Psoas muscle (tissue), 8 donors: ENCODE results near the gene SAMD4B. TPM values are rescaled to one million over a fixed set of nuclear protein-coding genes. Genes with fewer than 3 reads are reported as not detected.

Experiments used
- ATAC-seq, 4 donors: fragments of 200-7000 bp; cut with Tn5 transposase; one replicate each; pipeline ENCODE4 v1.9.1; 2020; ENCODE audit warnings: moderate library complexity in 3 of 4, mild to moderate bottlenecking in 2 of 4
- DNase-seq, 2 donors: peaks; one replicate each; pipeline ENCODE4 v3.0.0-alpha.2; 2020
- H3K27ac ChIP-seq: fragments of 200-600 bp; one replicate; pipeline ENCODE4 v1.8.0; 2022
- H3K27me3 ChIP-seq, 3 donors: fragments of 200-600 bp in 1 of 3; one replicate each; pipeline versions ENCODE4 v1.6.1 to v1.8.0; 2013 to 2022; ENCODE audit warnings: low read length in 2 of 3, mild to moderate bottlenecking in 2 of 3, moderate library complexity in 1 of 3; ENCODE audit not compliant: insufficient read depth in 3 of 3
- H3K36me3 ChIP-seq, 2 donors: fragments of 200-600 bp in 1 of 2; one replicate each; pipeline versions ENCODE4 v1.6.1 to v1.8.0; 2013 to 2022; ENCODE audit warnings: low read depth in 1 of 2, mild to moderate bottlenecking in 1 of 2, moderate library complexity in 1 of 2; ENCODE audit not compliant: insufficient read depth in 1 of 2
- H3K4me1 ChIP-seq: fragments of 200-600 bp; one replicate; pipeline ENCODE4 v1.8.0; 2022
- H3K4me3 ChIP-seq: fragments of 200-600 bp; one replicate; pipeline ENCODE4 v1.8.0; 2022; ENCODE audit warnings: mild to moderate bottlenecking
- H3K9me3 ChIP-seq: fragments of 200-600 bp; one replicate; pipeline ENCODE4 v1.8.0; 2022
- WGBS, 3 donors: extraction: QIAGEN DNeasy Blood & Tissue Kit; methylation state at CpG; one replicate each; pipeline versions ENCODE4 v1.1.6 to v1.1.7; 2013; 5-methylcytosine and 5-hydroxymethylcytosine counted together
- intact Hi-C, 2 donors: fragments of 100-400 bp; cut with DNase I; formaldehyde crosslinking; loops; one replicate each; pipeline versions ENCODE4 v1.11.0 to v1.14.2; 2022
- polyA plus RNA-seq, 3 donors: library from polyadenylated mRNA; stranded (reverse); fragments of 200-250 nt; gene quantifications; one replicate each; pipeline ENCODE4 v1.2.3, GENCODE V29; 2013
- total RNA-seq, 4 donors: library from RNA; stranded (reverse); fragmentation: NEBNext Ultra II Directional in 2 of 4; extraction: Animal tissue kit (Norgen Biotek cat#: 25700) in 2 of 4; gene quantifications; one replicate each; pipeline versions ENCODE4 v1.2.1 to v1.2.4, GENCODE V29; 2021 to 2023
- TF ChIP-seq, protein P1 (sequence below): fragments of 200-600 bp; IDR thresholded peaks from one replicate; pipeline ENCODE4 v1.8.0; 2022; ENCODE audit warnings: antibody characterized with exemption
- donor health status: healthy with polysubstance abuse.
- donor health status: DM: no; HTN: no; CAD: no; lungs with moderate emphysema.
- donor health status: Bipolar disorder and iron deficiency.
- donor health status: healthy.
- donor health status: DM: yes; HTN: yes; CAD: no.
- donor health status: DM: no; HTN: no; CAD: no.
- donor health status: DM: no; HTN: no; CAD: no.
- donor health status: DM: yes; HTN: yes; CAD: no.

Gene SAMD4B
- total and polyA plus RNA-seq, 7 donors, result 34.7 to 97.5 (median 58.4) TPM

- H3K9me3 ChIP-seq, result no peaks in the 10 kb centered on the region
- no peaks in the 10 kb centered on the region for H3K36me3 ChIP-seq
- no peak for DNase-seq
- peaks cover 0 to 38% (median 9%) of the 10 kb centered on the region in 3 donors for H3K27me3 ChIP-seq
- no peak overlapping the region for H3K4me3 ChIP-seq
- TF ChIP-seq, protein P1, sequence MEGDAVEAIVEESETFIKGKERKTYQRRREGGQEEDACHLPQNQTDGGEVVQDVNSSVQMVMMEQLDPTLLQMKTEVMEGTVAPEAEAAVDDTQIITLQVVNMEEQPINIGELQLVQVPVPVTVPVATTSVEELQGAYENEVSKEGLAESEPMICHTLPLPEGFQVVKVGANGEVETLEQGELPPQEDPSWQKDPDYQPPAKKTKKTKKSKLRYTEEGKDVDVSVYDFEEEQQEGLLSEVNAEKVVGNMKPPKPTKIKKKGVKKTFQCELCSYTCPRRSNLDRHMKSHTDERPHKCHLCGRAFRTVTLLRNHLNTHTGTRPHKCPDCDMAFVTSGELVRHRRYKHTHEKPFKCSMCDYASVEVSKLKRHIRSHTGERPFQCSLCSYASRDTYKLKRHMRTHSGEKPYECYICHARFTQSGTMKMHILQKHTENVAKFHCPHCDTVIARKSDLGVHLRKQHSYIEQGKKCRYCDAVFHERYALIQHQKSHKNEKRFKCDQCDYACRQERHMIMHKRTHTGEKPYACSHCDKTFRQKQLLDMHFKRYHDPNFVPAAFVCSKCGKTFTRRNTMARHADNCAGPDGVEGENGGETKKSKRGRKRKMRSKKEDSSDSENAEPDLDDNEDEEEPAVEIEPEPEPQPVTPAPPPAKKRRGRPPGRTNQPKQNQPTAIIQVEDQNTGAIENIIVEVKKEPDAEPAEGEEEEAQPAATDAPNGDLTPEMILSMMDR, result no peak
- H3K4me1 ChIP-seq, result no peaks in the 10 kb centered on the region
- intact Hi-C loops, result no loop called here
- H3K27ac ChIP-seq, result no peak overlapping the region
- no peak for ATAC-seq
- WGBS, 3 donors, result 88 to 95% (median 92%) methylated on average over 4 of the region's 4 CpGs
Observed at GRCh38 chr19:39317476-39317875, 24.7 kb upstream of the SAMD4B start.

DNA sequence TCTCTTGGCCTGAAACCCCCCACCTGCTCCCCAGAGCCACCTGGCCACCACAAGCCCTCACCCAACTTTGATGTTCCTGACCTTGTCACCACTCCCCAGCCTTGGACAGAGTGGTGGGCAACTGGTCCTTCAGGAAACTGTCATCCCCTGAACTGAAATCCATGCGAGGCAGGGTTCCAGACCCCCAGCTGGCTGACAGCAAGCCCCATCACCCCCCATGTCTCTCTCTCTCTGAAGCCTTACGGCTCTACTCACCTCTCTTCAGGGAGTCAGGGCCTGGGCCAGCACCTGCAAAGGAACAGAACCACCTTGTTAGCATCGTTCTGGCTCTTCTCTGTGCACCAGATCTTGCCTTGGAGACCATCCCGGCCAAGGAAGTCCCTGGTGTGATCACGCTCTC lies 24.1 kb upstream of the SAMD4B start:
- TF ChIP-seq, protein P1, result no peak
- H3K27ac ChIP-seq, result no peak overlapping the region
- H3K27me3 ChIP-seq, result peaks cover 0 to 42% (median 9%) of the 10 kb centered on the region in 3 donors
- H3K9me3 ChIP-seq, result no peaks in the 10 kb centered on the region
- no peak overlapping the region for H3K4me3 ChIP-seq
- intact Hi-C loops, result no loop called here
- no peak for DNase-seq
- 80 to 94% (median 89%) methylated on average over 5 of the region's 5 CpGs for WGBS, 3 donors
- no peak for ATAC-seq
- no peaks in the 10 kb centered on the region for H3K36me3 ChIP-seq
- H3K4me1 ChIP-seq, result no peaks in the 10 kb centered on the region

DNA sequence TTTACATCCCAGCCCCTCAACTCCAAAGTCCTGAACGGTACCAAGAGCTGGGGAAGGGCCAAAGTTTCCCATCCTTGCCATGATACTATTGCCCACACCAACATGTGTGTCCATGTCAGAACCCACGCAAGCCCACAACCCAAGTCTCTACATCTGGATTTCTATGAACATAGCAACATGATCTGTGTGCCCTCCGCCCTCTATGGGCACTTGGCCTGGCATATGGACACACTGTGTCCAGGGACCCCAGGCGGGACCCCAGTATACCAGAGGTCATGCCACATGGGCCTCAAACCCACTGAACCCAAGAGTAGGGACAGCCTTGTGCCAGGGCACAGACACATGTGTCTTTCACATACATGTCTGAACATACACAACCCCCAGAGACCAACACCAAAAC lies 23.5 kb upstream of the SAMD4B start:
- DNase-seq (no peak), ATAC-seq (no peak)
- H3K9me3 ChIP-seq, result no peaks in the 10 kb centered on the region
- WGBS, 3 donors, result 81 to 85% (median 83%) methylated on average over 4 of the region's 4 CpGs
- peaks cover 0 to 42% (median 7%) of the 10 kb centered on the region in 3 donors for H3K27me3 ChIP-seq
- intact Hi-C loops, result no loop called here
- no peaks in the 10 kb centered on the region for H3K4me1 ChIP-seq
- TF ChIP-seq, protein P1, result no peak
- no peaks in the 10 kb centered on the region for H3K36me3 ChIP-seq
- no peak overlapping the region for H3K4me3 ChIP-seq
- no peak overlapping the region for H3K27ac ChIP-seq

DNA sequence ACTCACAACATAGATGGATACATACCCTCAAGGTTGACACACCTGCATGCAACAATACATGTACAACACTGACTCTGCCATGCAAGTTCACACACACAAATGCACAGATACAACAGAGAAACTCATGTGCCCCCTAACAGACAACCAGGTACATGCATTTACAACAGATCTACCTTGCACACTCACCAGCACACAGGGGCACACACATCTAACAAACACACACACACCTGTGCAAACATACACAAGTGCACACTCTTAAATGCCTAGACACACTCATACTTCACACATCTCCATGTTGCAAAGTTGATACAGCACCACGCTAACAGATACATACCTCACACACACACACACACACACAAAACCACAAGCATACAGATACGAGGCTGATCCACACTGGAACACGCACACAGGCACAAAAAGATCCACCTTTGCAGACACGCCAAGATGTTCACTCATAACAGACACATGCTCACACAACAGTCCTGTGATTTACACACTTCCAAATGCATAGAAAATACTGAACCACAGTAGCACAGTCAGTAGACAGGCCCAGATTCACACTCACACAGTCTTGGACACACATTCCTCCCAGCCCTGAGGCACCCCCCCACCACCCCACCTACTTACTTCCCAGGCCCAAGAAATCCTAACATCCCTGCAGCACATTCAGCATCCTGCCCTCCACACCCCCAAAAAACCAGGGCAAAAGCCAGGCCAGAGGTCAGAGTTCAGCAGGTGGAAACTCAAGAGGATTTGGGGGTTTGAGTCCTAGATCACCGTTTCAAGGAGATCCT lies 22.9 kb upstream of the SAMD4B start:
- DNase-seq (no peak), ATAC-seq (no peak)
- TF ChIP-seq, protein P1, result no peak
- Histone ChIP-seq H3K36me3 (no peaks in the 10 kb centered on the region), H3K27me3 (peaks cover 0 to 42% (median 6%) of the 10 kb centered on the region in 3 donors), H3K27ac (no peak overlapping the region), H3K4me3 (no peak overlapping the region), H3K9me3 (no peaks in the 10 kb centered on the region), H3K4me1 (no peaks in the 10 kb centered on the region)
- intact Hi-C loops, result no loop called here
- WGBS, 3 donors, result 77 to 87% (median 83%) methylated on average over 5 of the region's 5 CpGs

DNA sequence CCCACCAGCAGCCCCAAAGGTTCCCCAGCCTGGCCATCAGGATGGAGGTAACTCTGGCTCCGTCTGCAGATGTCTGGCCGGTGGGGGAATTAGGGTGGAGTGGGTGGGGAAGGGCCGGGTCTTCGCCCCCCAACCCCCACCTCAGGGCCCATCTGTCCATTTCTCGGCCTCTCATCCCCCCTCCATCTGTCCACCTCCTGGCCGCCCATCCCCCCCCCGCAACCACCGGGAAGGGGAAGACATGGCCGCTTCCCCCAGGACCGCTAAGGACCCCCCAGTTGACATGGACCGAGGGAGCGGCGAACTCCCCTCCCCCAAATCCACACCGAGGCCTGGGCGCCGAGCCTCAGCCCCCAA lies 22.4 kb upstream of the SAMD4B start:
- ATAC-seq (no peak), DNase-seq (peak in 1 of 2 donors; percentile 52)
- no peaks in the 10 kb centered on the region for H3K4me1 ChIP-seq
- peaks cover 0 to 42% (median 6%) of the 10 kb centered on the region in 3 donors for H3K27me3 ChIP-seq
- intact Hi-C loops, result no loop called here
- 22 to 36% (median 29%) methylated on average over 13 to 16 of the region's 16 CpGs for WGBS, 3 donors
- H3K4me3 ChIP-seq, result no peak overlapping the region
- TF ChIP-seq, protein P1, result no peak
- H3K27ac ChIP-seq, result no peak overlapping the region
- H3K36me3 ChIP-seq, result no peaks in the 10 kb centered on the region
- H3K9me3 ChIP-seq, result no peaks in the 10 kb centered on the region
